AG09319 (cell line): Measurements from ENCODE around the gene CACNA2D2.

Source experiments
- DNase-seq: peaks from one replicate; pipeline ENCODE4 v3.0.0-alpha.2; 2010; ENCODE audit warnings: low read depth; ENCODE audit errors: extremely low read depth
- TF ChIP-seq, protein P1 (sequence below): IDR thresholded peaks from 2 replicates; pipeline ENCODE4 v1.5.1; 2011; ENCODE audit warnings: low read depth, mild to moderate bottlenecking, inconsistent platforms, low read length, moderate library complexity

Gene CACNA2D2

DNA sequence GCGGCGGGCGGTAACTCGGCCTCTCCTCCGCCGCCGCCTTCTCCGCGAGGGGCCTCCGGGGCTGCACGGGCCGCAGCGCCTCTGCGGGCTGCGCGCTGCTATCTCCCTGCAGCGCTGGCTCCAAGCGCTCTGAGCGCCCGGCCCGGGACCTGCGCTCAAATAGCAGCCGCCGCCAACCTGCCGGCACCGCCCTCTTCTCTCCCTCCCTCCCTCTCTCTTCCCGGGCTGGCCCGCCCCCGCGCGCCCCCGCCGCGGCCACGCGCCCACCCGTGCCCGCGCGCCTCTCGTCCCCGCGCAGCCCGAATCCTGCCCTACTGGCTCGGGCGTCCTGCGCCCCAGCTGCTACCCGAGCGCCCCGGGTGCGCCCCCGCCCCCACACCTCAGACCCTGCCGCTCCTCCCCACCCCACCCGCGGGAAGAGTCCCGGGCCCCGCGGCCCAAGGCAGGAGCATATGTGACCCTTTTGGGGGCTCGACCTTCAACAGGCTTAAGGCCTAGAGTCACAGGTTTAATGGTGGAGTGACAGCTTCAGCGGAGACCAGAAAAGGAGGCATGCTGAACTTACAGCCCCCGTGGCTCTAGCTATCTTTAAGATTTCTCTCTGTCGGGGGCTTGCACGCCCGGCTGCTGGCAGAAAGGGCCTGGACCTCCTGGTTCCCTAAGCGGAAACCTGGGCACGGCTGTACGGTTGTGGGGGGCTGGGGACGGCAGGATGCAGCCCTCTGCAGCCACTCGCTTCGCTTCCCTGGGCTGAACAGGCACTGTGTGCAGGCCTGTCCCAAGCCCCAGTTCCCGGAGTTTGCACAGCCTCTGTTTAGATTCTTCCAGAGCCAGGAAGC is at the start of gene CACNA2D2:
Gene CACNA2D2, minus strand, starts transcription at position 131 of the 839 bp plus-strand sequence. CDS start 211 bp downstream, outside the sequence.
- no peak for DNase-seq
- TF ChIP-seq, protein P1, sequence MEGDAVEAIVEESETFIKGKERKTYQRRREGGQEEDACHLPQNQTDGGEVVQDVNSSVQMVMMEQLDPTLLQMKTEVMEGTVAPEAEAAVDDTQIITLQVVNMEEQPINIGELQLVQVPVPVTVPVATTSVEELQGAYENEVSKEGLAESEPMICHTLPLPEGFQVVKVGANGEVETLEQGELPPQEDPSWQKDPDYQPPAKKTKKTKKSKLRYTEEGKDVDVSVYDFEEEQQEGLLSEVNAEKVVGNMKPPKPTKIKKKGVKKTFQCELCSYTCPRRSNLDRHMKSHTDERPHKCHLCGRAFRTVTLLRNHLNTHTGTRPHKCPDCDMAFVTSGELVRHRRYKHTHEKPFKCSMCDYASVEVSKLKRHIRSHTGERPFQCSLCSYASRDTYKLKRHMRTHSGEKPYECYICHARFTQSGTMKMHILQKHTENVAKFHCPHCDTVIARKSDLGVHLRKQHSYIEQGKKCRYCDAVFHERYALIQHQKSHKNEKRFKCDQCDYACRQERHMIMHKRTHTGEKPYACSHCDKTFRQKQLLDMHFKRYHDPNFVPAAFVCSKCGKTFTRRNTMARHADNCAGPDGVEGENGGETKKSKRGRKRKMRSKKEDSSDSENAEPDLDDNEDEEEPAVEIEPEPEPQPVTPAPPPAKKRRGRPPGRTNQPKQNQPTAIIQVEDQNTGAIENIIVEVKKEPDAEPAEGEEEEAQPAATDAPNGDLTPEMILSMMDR = no peak

- TF ChIP-seq, protein P1 = no peak
- no peak for DNase-seq
These were observed 49.2 kb upstream of the CACNA2D2 start for GRCh38 chr3:50552598-50552997.

DNA sequence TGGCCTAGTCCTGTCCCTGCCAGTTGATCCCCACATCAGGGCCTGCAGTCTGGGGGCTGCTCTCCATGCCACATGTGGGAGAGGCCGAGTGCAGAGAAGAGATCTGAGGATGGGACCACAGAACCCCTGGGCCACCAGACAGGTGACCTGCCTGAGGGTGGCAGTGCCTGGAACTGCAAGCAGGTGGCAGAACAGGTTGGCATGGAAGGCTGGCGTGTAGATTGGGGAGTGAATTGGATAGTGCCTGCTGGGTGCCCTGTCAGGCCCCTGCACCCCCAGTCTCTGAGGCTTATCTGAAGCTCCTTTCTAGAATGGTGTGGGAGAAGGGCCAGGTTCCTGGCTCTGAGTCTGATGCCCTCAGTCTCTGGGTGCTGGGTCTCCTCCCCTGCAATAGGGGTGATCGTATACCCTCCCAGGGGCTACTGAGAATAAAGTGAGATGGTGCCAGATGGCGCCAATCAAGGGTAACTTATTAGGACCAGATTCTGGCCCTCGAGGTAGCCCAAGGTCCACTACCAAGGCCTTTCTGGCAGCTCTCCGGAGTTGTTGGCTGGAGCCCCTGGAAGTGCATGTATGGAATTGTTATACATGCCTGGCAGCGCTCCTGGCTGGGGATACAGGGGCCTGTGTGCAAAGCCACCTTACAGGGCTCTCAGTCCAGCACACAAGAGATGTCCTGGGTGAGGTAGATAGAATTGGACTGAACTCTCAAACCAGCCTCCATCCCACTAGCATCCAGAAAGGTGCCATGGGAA is 48.4 kb upstream of the CACNA2D2 start:
- DNase-seq = no peak
- TF ChIP-seq, protein P1 = no peak

DNA sequence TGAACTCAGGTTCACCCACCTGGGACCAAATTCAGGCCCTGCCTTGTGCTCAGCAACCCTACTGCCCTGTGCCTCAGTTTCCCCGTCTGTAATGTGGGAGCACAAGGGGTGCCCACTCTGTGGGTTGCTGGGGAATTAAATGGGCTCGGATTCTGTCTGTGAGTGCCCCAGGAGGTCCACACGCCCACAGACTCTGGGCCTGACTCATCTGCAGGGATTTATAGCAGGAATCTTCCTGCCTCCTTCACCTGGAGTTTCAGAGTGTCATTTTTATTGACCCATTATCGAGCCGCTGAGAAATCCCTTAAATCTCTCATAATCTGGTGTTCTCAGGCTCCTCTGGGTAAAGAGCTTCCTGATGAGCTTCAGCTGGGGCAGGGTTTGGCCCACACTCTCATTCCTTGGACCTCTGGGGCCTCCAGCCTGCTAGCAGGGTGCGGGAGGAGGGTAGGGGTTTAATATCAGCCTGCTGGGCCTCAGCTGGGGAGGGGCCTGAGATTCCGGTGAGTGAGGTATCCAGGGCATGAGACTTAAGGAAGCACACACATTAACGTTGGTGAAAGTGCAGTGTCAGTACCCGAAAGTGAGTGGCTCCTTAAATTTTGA is 47.7 kb upstream of the CACNA2D2 start:
- TF ChIP-seq, protein P1 = no peak
- DNase-seq = no peak

- TF ChIP-seq, protein P1 = peak; percentile 70
- no peak for DNase-seq
These were observed 46.8 kb upstream of the CACNA2D2 start for GRCh38 chr3:50550079-50550736.

DNA sequence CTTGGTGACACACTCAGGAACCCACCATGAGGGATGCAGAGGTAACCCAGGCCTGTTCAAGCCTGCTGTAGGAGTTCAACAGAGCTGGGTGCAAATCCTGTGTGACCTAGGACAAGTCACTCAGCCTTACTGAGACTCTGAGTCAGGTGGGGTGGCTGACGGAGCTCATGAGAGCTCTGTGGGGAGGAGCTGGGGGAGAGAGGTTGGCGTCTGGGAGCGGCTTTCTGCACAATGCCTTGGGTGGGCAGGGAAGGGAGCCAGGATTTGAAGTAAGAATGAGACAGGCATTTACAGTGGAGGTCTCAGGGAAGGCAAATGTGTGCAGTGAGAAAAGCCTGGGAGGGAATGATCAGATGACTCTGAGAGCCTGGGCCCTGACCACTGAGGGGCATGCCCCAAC is 45.8 kb upstream of the CACNA2D2 start:
- TF ChIP-seq, protein P1 = no peak
- no peak for DNase-seq
